ENCODE results near the gene ERG.

Gene ERG

DNA sequence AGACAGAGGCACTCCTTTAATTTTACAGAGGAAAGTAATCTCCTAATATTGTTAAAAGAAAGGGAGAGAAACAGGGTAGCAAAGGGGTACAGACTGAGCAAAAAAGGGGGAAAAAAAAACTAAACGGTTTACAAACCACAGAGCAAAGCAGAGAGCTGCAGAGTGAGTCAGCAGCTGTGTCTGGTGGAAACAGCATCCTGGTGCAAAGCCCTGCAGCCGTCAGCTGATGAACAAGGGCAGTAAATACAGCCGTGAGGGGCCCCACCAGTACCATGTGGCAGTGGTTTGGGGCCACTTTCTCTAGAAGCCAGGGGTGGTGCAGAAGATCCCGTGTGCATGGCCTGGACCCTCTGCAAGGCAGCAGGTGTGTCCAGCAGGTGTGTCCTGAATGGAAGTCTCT, 111.3 kb downstream of the ERG start:
- Histone ChIP-seq H3K4me3 (ENCODE audit: severe bottlenecking) (no peak overlapping the region), H3K27me3 (ENCODE audit: insufficient read depth, poor library complexity, severe bottlenecking) (no peaks in the 10 kb centered on the region), H3K4me1 (ENCODE audit: insufficient read depth, poor library complexity, severe bottlenecking) (no peaks in the 10 kb centered on the region), H3K27ac (ENCODE audit: poor library complexity, severe bottlenecking) (no peak overlapping the region), H3K36me3 (ENCODE audit: low read depth) (no peaks in the 10 kb centered on the region), H3K9me3 (ENCODE audit: severe bottlenecking) (no peaks in the 10 kb centered on the region)
- DNase-seq (ENCODE audit: low spot score) (no peak), ATAC-seq (ENCODE audit: low read depth) (no peak)
- TF ChIP-seq, protein P1, sequence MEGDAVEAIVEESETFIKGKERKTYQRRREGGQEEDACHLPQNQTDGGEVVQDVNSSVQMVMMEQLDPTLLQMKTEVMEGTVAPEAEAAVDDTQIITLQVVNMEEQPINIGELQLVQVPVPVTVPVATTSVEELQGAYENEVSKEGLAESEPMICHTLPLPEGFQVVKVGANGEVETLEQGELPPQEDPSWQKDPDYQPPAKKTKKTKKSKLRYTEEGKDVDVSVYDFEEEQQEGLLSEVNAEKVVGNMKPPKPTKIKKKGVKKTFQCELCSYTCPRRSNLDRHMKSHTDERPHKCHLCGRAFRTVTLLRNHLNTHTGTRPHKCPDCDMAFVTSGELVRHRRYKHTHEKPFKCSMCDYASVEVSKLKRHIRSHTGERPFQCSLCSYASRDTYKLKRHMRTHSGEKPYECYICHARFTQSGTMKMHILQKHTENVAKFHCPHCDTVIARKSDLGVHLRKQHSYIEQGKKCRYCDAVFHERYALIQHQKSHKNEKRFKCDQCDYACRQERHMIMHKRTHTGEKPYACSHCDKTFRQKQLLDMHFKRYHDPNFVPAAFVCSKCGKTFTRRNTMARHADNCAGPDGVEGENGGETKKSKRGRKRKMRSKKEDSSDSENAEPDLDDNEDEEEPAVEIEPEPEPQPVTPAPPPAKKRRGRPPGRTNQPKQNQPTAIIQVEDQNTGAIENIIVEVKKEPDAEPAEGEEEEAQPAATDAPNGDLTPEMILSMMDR (IDR thresholded peaks at IDR 0.05; ENCODE audit: poor library complexity, severe bottlenecking): no peak

DNA sequence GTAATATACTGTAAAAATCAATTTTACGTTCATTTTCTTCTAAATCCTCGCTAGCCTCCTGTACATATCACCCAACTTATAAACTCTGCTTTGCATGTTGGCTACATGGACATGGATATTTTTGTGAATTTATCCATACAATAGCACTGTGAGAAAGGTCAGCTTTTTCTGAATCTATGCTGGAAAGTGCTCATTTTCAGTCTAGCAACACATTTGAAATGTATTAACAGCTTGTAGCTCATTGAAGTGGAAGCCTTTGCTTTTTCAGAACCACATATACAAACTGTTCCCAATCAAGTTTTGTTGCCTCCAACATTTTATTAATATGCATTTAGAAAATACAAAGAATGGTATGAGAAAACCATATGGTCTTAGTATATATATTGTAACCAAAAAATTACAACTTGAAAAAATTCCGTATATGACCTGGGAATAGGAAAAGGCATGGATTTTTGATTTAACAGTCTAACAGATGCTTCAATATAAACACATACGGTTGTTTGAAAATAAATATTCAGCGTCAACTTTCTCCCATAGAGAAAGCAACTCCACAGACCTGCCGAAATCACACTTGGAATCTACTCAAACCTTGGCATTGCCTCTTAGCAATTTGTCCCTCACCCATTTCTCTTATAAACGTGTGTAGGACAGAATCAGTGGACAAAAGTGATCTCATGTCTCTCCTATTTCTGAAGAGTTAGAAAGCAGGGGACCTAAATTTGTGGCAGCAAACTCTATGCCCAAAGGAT, 112.7 kb downstream of the ERG start:
- Histone ChIP-seq H3K4me1 (ENCODE audit: insufficient read depth, poor library complexity, severe bottlenecking) (no peaks in the 10 kb centered on the region), H3K36me3 (ENCODE audit: low read depth) (no peaks in the 10 kb centered on the region), H3K27ac (ENCODE audit: poor library complexity, severe bottlenecking) (no peak overlapping the region), H3K27me3 (ENCODE audit: insufficient read depth, poor library complexity, severe bottlenecking) (no peaks in the 10 kb centered on the region), H3K4me3 (ENCODE audit: severe bottlenecking) (no peak overlapping the region), H3K9me3 (ENCODE audit: severe bottlenecking) (no peaks in the 10 kb centered on the region)
- TF ChIP-seq, protein P1 (IDR thresholded peaks at IDR 0.05; ENCODE audit: poor library complexity, severe bottlenecking): no peak
- ATAC-seq (ENCODE audit: low read depth) (no peak), DNase-seq (ENCODE audit: low spot score) (no peak)

DNA sequence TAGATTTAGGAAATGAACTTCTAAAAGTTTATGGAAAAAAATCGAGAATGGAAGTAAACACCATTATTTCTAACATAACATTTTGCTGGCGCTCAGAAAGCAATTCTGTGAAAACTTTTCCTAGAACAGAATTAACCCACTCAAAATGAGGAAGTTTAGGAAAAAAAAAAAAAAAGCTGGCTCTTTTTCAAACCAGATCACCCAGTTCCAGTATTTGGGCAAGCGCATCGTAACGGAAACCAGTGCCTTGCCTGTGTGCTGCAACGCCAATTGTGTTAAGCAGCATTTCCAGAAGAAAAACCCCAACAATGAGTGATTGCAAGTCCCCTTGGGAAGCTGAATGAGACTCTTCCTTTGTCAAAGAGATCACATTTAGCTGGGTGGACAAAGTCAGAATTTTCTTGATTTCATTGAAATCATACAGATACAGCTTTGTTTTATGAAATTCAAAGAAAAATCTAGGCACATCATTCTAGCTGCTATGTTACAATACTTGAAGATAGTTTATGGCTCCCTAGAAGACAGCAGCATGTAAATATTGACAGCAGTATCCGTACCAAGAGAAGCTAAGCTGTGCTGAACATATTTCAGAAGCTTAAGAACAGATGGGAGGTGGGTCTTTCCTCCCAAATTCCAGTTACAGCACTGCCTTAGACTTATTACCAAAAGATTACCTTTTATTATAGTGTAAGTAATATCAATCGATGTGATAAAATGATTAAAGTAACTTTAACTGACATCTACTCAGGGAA, 113.4 kb downstream of the ERG start:
- H3K4me1 ChIP-seq (ENCODE audit: insufficient read depth, poor library complexity, severe bottlenecking): no peaks in the 10 kb centered on the region
- TF ChIP-seq, protein P1 (IDR thresholded peaks at IDR 0.05; ENCODE audit: poor library complexity, severe bottlenecking): no peak
- no peak for ATAC-seq (ENCODE audit: low read depth)
- no peak for DNase-seq (ENCODE audit: low spot score)
- no peaks in the 10 kb centered on the region for H3K9me3 ChIP-seq (ENCODE audit: severe bottlenecking)
- H3K27ac ChIP-seq (ENCODE audit: poor library complexity, severe bottlenecking): no peak overlapping the region
- no peak overlapping the region for H3K4me3 ChIP-seq (ENCODE audit: severe bottlenecking)
- H3K27me3 ChIP-seq (ENCODE audit: insufficient read depth, poor library complexity, severe bottlenecking): no peaks in the 10 kb centered on the region
- H3K36me3 ChIP-seq (ENCODE audit: low read depth): no peaks in the 10 kb centered on the region

DNA sequence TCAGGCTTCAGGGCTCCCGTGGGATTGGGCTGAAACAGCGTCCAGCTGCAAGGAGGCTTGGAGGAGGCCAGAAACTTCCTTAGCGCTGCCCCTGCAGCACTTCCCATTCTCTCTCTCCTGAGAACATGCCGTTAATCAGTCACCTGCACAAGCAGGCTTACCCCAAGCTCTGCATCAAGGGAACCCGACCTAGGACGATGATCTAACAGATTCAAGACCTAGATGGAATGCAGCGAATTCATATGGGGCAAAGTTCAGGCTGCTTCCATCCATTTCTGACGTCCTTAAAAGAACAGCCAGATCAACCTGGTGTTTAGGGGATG, 114.1 kb downstream of the ERG start:
- Histone ChIP-seq H3K27me3 (ENCODE audit: insufficient read depth, poor library complexity, severe bottlenecking) (no peaks in the 10 kb centered on the region), H3K4me3 (ENCODE audit: severe bottlenecking) (no peak overlapping the region), H3K4me1 (ENCODE audit: insufficient read depth, poor library complexity, severe bottlenecking) (no peaks in the 10 kb centered on the region), H3K36me3 (ENCODE audit: low read depth) (no peaks in the 10 kb centered on the region), H3K27ac (ENCODE audit: poor library complexity, severe bottlenecking) (no peak overlapping the region), H3K9me3 (ENCODE audit: severe bottlenecking) (no peaks in the 10 kb centered on the region)
- TF ChIP-seq, protein P1 (IDR thresholded peaks at IDR 0.05; ENCODE audit: poor library complexity, severe bottlenecking): no peak
- ATAC-seq (ENCODE audit: low read depth): no peak
- no peak for DNase-seq (ENCODE audit: low spot score)

Measured in RWPE2 (cell line).